NCI-H146 (cell line): ENCODE measurements around the gene RP9.
"Not testable (repeated sequence)": the region's sequence is repeated elsewhere in the genome, so short reads cannot be mapped to it uniquely, and the experiment has no call there.

ENCODE experiments used
- DNase-seq: peaks from one replicate; lab custom pipeline; 2025; lab: John Stamatoyannopoulos, UW

The RP9 gene

GRCh38 chr7:33101906-33102305, 7.3 kb downstream of the RP9 start:
- DNase-seq: no peak

GRCh38 chr7:33100770-33101169, 8.4 kb downstream of the RP9 start:
- no peak for DNase-seq

GRCh38 chr7:33099154-33099940, 9.9 kb downstream of the RP9 start:
- no peak for DNase-seq

GRCh38 chr7:33094745-33095275, 14.4 kb downstream of the RP9 start:
- DNase-seq: not testable (repeated sequence)

GRCh38 chr7:33093266-33093665, 15.9 kb downstream of the RP9 start:
- no peak for DNase-seq

GRCh38 chr7:33091641-33092191, 17.5 kb downstream of the RP9 start:
- no peak for DNase-seq

GRCh38 chr7:33091111-33091531, 18.1 kb downstream of the RP9 start:
- DNase-seq: no peak

GRCh38 chr7:33089142-33089541, 20.1 kb downstream of the RP9 start:
- no peak for DNase-seq

GRCh38 chr7:33087858-33088257, 21.3 kb downstream of the RP9 start:
- no peak for DNase-seq

- no peak for DNase-seq
These were observed 21.8 kb downstream of the RP9 start for GRCh38 chr7:33087356-33087755.

GRCh38 chr7:33079763-33080690, 29.2 kb downstream of the RP9 start:
- DNase-seq: no peak

GRCh38 chr7:33079096-33079495, 30.1 kb downstream of the RP9 start:
- no peak for DNase-seq

GRCh38 chr7:33076737-33077136, 32.5 kb downstream of the RP9 start:
- DNase-seq: no peak

- DNase-seq: no peak
These were observed 33.2 kb downstream of the RP9 start for GRCh38 chr7:33075818-33076518.

GRCh38 chr7:33073243-33073642, 36.0 kb downstream of the RP9 start:
- no peak for DNase-seq

- DNase-seq: no peak
These were observed 36.7 kb downstream of the RP9 start for GRCh38 chr7:33072471-33072870.

- DNase-seq: no peak
These were observed 38.4 kb downstream of the RP9 start for GRCh38 chr7:33070831-33071230.

- no peak for DNase-seq
These were observed 38.9 kb downstream of the RP9 start for GRCh38 chr7:33070277-33070676.

- DNase-seq: no peak
These were observed 41.3 kb downstream of the RP9 start for GRCh38 chr7:33067921-33068320.

- no peak for DNase-seq
These were observed 42.4 kb downstream of the RP9 start for GRCh38 chr7:33066771-33067170.

- DNase-seq: no peak
These were observed 43.2 kb downstream of the RP9 start for GRCh38 chr7:33065981-33066380.
